GM18868 (cell line): Measurements from ENCODE around the gene EFNB3.

Experiments
- ATAC-seq: cut with Tn5 transposase; IDR thresholded peaks from one replicate; pipeline ENCODE4 v1.9.1; 2021; ENCODE audit warnings: mild to moderate bottlenecking, moderate library complexity; ENCODE audit not compliant: unreplicated experiment

Gene EFNB3

DNA sequence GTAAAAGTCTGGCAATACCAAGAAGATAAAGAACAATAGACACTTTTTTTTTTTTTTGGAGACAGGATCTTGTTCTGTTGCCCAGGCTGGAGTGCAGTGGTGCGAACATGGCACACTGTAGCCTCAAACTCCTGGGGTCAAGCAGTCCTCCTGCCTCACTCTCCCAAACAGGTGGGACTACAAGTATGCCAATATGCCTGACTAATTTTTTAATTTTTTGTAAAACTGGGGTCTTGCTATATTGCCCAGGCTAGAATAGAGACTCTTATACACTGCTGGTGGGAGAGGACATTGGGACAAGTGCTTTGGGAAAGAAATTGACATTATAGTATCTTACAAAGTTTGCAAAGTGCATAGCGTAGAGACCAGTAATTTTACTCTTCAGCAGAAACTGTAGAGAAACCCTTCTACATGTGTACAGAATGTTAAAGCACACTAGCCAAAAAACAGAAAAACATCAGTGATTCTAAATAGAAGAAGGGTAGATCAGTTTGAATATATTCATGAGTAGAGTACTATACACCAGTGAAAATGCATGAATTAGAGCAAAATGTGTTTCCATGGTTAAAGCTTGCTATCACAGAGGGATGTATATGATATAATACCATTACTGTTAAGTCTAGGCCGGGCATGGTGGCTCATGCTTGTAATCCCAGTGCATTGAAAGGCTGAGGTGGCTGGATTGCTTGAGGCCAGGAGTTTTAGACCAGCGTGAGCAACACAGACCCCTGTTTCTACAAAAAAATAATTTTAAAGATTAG is 7.0 kb upstream of the EFNB3 start:
- ATAC-seq: no peak

DNA sequence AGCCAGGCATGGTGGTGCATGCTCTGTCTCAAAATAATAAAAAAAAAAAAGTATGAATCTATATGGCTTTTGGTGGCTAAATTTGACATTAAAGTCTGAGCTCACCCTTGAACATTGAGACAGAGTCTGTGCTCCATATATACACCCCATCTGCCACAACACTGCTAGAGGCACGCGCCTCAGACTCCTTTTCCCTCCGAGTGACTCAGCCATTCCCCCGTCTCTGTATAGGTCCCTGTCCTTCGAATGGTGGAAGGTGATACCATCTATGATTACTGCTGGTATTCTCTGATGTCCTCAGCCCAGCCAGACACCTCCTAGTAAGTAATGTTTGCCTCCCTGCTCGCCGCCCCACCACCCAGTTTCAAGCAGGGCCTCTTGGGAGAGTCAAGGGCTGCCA is 4.5 kb upstream of the EFNB3 start:
- no peak for ATAC-seq

- no peak for ATAC-seq
Measured at GRCh38 chr17:7701681-7702080, 3.3 kb upstream of the EFNB3 start.

- no peak for ATAC-seq
Measured at GRCh38 chr17:7702776-7703175, 2.2 kb upstream of the EFNB3 start.

DNA sequence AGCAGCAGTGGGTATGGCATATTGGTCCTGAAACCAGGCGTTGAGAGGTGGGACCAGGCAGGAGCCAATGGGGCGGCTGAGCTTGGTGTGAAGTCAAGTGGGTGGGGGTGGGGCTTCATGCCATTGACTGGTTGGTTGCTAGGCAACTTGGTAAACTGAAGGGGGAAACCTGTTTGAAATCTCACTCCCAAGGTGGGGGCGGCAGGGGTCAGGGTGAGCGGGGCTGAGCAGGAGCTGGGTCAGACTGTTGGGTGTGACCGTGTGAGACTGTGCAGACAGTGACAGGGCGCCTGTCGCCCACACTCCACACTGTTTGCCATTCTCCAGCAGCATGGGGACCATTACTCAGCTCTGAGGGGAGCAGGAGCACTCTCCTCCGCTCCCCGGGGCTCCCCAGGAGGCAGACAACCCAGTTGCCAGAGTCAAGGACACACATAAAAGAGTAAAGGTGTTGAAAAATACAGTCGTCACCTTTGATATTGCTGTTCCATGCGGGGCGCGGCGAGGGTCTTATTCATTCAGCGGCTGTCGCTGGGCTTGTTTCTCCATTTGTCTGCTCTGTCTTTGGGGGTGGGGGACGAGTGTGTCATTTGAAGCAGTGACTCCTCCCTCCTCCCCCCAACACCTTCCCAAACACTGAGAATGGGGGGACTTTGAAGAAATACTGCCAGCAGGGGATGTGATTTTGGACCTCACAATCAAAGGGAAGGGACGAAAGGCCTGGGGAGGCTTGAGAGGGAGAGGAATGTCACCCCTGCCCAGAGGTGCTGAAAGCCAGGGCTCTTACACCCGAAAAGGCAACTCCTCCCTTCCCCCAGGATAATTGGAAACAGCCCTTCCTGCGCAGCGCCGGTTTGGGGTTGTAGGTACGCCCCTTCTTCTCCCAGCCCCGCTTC is 1.2 kb upstream of the EFNB3 start:
- ATAC-seq: no peak

GRCh38 chr17:7705269-7706255 is 560 bp downstream of the EFNB3 start:
- no peak for ATAC-seq

- no peak for ATAC-seq
Measured at GRCh38 chr17:7706631-7707354, 1.8 kb downstream of the EFNB3 start.

- no peak for ATAC-seq
Measured at GRCh38 chr17:7707446-7707845, 2.4 kb downstream of the EFNB3 start.

DNA sequence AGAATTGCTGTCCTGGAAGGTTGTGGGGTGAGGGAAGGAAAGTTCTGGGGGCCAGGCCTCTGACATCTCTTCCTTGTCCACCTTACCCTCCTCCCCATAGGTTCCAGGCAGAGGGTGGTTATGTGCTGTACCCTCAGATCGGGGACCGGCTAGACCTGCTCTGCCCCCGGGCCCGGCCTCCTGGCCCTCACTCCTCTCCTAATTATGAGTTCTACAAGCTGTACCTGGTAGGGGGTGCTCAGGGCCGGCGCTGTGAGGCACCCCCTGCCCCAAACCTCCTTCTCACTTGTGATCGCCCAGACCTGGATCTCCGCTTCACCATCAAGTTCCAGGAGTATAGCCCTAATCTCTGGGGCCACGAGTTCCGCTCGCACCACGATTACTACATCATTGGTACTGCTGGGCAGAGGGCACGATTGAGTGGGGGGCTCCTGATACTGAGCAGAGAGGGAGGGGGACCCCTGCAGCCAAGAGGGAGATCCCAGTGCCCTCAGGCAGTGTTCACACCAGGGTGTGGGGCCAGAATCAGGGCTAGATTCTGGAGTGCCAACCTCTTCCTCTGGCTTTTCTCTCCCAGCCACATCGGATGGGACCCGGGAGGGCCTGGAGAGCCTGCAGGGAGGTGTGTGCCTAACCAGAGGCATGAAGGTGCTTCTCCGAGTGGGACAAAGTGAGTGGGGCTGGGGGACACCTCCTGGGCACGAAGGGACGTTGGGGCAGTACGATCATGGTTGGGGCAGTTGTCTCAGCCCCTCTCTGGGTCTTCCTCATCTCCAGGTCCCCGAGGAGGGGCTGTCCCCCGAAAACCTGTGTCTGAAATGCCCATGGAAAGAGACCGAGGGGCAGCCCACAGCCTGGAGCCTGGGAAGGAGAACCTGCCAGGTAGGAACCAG is 3.1 kb downstream of the EFNB3 start:
- ATAC-seq: no peak

DNA sequence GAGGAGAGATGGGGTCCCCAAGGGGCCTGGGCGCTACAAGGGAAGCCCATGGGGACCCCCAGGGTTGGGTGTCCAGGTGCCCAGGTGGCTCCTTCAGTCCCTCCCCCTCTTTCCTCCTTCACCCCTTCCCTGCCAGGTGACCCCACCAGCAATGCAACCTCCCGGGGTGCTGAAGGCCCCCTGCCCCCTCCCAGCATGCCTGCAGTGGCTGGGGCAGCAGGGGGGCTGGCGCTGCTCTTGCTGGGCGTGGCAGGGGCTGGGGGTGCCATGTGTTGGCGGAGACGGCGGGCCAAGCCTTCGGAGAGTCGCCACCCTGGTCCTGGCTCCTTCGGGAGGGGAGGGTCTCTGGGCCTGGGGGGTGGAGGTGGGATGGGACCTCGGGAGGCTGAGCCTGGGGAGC is 4.0 kb downstream of the EFNB3 start:
- ATAC-seq: no peak

DNA sequence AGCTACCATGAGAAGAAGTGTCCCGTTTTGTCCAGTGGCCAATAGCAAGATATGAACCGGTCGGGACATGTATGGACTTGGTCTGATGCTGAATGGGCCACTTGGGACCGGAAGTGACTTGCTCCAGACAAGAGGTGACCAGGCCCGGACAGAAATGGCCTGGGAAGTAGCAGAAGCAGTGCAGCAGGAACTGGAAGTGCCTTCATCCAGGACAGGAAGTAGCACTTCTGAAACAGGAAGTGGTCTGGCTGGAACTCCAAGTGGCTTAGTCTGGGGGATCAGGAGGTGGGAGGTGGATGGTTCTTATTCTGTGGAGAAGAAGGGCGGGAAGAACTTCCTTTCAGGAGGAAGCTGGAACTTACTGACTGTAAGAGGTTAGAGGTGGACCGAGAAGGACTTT is 5.3 kb downstream of the EFNB3 start:
- ATAC-seq: no peak

- no peak for ATAC-seq
Measured at GRCh38 chr17:7711051-7711755, 6.2 kb downstream of the EFNB3 start.

- no peak for ATAC-seq
Measured at GRCh38 chr17:7712111-7712771, 7.2 kb downstream of the EFNB3 start.

GRCh38 chr17:7713782-7714181 is 8.8 kb downstream of the EFNB3 start:
- ATAC-seq: no peak

DNA sequence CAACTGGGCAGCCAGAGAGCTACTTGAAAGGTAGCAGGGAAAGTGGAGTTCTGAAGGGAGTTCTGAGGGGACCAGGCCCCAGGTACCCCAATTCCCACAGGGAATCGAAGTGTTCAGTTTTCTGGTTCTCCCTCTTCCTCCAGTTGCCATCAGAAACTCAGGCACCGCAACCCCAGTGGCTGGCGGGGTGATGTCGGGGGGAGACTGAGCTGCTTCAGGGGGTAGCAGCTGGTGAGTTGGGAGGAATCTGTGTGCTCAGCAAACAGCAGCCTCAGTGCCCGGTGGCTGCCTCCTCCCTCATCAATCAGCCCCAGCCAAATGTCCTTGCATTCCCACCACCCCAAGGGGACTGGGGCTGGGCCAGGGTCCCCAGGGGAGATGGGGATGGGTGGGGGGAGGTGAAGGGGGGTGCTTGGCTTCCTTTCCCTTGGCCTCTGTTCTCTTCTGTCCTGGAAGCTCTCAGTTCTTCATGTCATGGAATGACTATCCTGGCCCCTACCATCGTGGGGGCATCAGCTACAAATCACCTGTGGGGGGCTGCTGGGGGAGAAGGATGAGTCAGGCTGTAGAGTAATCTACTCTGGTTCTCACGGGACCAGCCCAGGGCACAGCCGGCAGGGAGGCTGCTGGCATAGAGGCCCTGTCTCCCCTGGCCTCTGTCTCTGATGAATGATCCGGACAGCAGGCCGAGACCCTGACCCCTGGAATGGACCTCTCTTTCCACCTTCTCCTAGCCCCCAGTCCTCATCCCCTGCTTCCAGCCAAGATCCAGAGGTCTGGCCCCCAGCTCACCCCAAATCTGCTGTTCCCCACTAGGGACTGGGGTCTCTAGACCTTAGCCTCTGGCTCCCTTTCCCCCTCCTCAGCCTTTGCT is 10.0 kb downstream of the EFNB3 start:
- ATAC-seq: no peak

DNA sequence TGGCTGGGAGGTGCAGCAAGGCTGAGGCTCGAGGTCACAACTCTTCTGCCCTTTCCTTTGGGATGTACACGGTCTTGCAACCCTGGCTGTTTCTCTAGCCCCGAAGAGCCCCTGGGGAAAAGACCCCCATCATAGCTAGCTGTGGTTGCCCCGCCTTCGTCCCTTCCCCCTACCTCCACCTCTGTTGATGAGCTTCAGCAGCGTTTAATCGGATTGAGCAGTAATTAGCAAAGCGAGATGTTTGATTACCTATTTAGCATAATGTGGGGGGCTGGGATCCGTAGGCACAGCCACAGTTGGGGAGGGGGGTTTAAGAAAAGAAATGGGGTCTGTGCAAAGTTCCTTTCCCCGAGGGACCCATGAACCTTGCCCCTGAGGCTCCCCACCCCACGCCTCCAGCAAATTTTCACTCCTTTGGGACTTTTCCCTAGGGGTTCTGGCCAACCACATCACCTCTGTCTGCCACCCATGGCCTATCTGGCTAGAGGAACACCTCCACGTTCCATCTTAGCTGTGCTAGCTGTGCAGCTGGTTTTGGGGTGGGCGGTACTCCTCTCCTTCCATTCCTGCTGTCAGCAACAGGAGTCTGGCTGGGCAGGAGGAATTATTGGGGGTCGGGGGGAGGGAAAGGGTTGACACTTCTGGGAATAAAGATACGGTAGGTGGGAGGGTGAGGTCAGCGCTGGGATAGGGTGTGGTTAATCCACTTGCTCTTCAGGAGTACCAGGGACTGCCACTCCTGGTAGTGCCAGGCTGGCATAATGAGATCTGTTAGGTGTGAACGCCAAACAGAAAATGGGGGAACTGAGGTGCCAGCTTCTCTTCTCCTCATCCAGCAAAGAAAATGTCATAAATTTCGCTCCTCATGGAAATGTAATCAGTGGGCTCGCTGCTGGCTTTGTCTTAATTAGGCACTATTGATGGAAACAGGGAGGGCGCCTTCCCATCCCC is 11.2 kb downstream of the EFNB3 start:
- ATAC-seq: no peak
